Heart right ventricle (tissue), 16 donors: ENCODE measurements around the gene UGT3A1. TPM values are rescaled to one million over a fixed set of nuclear protein-coding genes. Genes with fewer than 3 reads are reported as not detected.

Source experiments
- ATAC-seq, 8 donors: fragments of 200-7000 bp; cut with Tn5 transposase; one replicate each; pipeline ENCODE4 v1.9.1; 2020; ENCODE audit warnings: mild to moderate bottlenecking in 8 of 8, moderate library complexity in 8 of 8, moderate number of reproducible peaks in 1 of 8
- DNase-seq, 2 donors: peaks; one replicate each; pipeline ENCODE4 v3.0.0-alpha.2; 2020
- H3K27ac ChIP-seq, 10 donors: fragments of 200-600 bp; sonication (generic) in 2 of 10; one replicate each; pipeline versions ENCODE4 v1.5.0 to v1.8.0; 2020 to 2022; ENCODE audit warnings: mild to moderate bottlenecking in 3 of 10
- H3K27me3 ChIP-seq, 7 donors: fragments of 200-600 bp; one replicate each; pipeline ENCODE4 v1.8.0; 2021 to 2022; ENCODE audit warnings: mild to moderate bottlenecking in 2 of 7
- H3K36me3 ChIP-seq, 9 donors: fragments of 200-600 bp; sonication (generic) in 1 of 9; one replicate each; pipeline versions ENCODE4 v1.5.0 to v1.8.0; 2020 to 2022; ENCODE audit warnings: mild to moderate bottlenecking in 2 of 9
- H3K4me1 ChIP-seq, 9 donors: fragments of 200-600 bp; sonication (generic) in 1 of 9; one replicate each; pipeline versions ENCODE4 v1.5.0 to v1.8.0; 2020 to 2022; ENCODE audit warnings: mild to moderate bottlenecking in 4 of 9
- H3K4me3 ChIP-seq, 10 donors: fragments of 200-600 bp; sonication (generic) in 2 of 10; one replicate each; pipeline versions ENCODE4 v1.5.0 to v1.8.0; 2020 to 2022; ENCODE audit warnings: mild to moderate bottlenecking in 7 of 10, moderate library complexity in 2 of 10
- H3K9me3 ChIP-seq, 11 donors: fragments of 200-600 bp in 10 of 11; sonication (generic) in 2 of 11; one replicate each; pipeline versions ENCODE4 v1.5.0 to v1.8.0; 2013 to 2022; ENCODE audit warnings: mild to moderate bottlenecking in 2 of 11, control low read depth in 1 of 11, moderate library complexity in 1 of 11
- CTCF ChIP-seq, 9 donors: fragments of 200-600 bp; sonication (generic) in 2 of 9; IDR thresholded peaks; one replicate each; pipeline versions ENCODE4 v1.5.0 to v1.8.0; 2021 to 2022; ENCODE audit warnings: antibody characterized with exemption in 9 of 9, mild to moderate bottlenecking in 5 of 9, moderate library complexity in 1 of 9
- WGBS, 2 donors: extraction: QIAGEN DNeasy Blood & Tissue Kit; methylation state at CpG; one replicate each; pipeline ENCODE4 v1.1.7; 2013; ENCODE audit warnings: inconsistent platforms in 1 of 2; 5-methylcytosine and 5-hydroxymethylcytosine counted together
- intact Hi-C, 10 donors: fragments of 100-400 bp; cut with DNase I; formaldehyde crosslinking; loops; one replicate each; pipeline versions ENCODE4 v1.11.1 to v1.14.2; 2022
- polyA plus RNA-seq, 2 donors: library from polyadenylated mRNA; stranded (reverse); fragments of 200-250 nt; gene quantifications; one replicate each; pipeline ENCODE4 v1.2.3, GENCODE V29; 2013
- total RNA-seq, 10 donors: library from RNA; stranded (reverse); fragmentation: NEBNext Ultra II Directional in 3 of 10; extraction: Animal tissue kit (Norgen Biotek cat#: 25700) in 3 of 10; gene quantifications; one replicate each; pipeline versions ENCODE4 v1.2.1 to v1.2.4, GENCODE V29; 2021 to 2023
- donor health status: Arrhythmogenic right ventricular cardiomyopathy.
- donor health status: ischemic (EF 13 %, LVEDD 7.1; RV severe dilation, severe dysfunction).
- donor health status: healthy with polysubstance abuse.
- donor health status: DM: no; HTN: yes; CAD: no.
- donor health status: DM: no; HTN: no; CAD: no.
- donor health status: ischemic (EF 25% LVEDD 6.9; RV normal size, moderate dysfunction).
- donor health status: ischemic (EF 25% LVEDD 5.7; RV mildly dilated, moderate dysfunction).
- donor health status: healthy.
- donor health status: DM: yes; HTN: yes; CAD: no.
- donor health status: Ischemic cardiomyopathy.
- donor health status: ischemic (EF 35%, LVEDD 5.7; RV mildly dilated, moderate dysfunction).
- donor health status: nonischemic (EF 11% LVEDD 7.7; RV severe dilation, severe dysfunction).
- donor health status: DM: yes; HTN: yes; CAD: no.
- donor health status: PGD.
- donor health status: ischemic (EF 29% LVEDD 5.4; RV normal size, mild dysfunction).
- donor health status: nonischemic (EF 23%, LVEDD 6.1; RV moderate dilation, normal function).

Gene UGT3A1
- total and polyA plus RNA-seq, 12 donors: not detected

DNA sequence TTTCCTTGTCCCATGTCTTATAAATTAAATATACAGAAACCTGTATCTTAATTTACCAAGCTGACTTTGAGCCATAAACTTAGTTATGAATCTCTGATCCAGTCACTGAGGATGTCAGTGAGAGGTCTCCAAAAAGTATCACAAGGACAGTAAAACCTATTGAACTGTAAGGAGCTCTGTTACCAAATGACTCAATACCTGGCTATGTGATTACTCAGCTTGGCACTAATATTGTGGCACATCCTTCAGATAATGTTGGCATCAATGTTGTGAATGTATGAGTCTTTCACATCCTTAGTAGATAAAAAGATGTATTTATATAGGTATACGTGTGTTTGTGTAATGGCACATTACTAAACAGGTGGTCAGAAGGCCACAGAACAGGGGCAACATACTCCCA lies 34.8 kb downstream of the UGT3A1 start:
- peaks cover 0 to 38% (median 0%) of the 10 kb centered on the region in 11 donors for H3K9me3 ChIP-seq
- no peak for ATAC-seq
- H3K27ac ChIP-seq: no peak overlapping the region
- intact Hi-C loops: no loop called here
- peaks cover 0 to 16% (median 8%) of the 10 kb centered on the region in 7 donors for H3K27me3 ChIP-seq
- H3K4me1 ChIP-seq: no peaks in the 10 kb centered on the region
- no peak for DNase-seq
- H3K4me3 ChIP-seq: no peak overlapping the region
- 84 to 86% methylated on average over 1 of the region's 1 CpG for WGBS, 2 donors
- no peak for TF ChIP-seq CTCF (IDR thresholded peaks at IDR 0.05)
- H3K36me3 ChIP-seq: no peaks in the 10 kb centered on the region

- no peak overlapping the region for H3K4me3 ChIP-seq
- DNase-seq (no peak), ATAC-seq (no peak)
- H3K4me1 ChIP-seq: no peaks in the 10 kb centered on the region
- no peaks in the 10 kb centered on the region for H3K36me3 ChIP-seq
- peaks cover 0 to 22% (median 0%) of the 10 kb centered on the region in 11 donors for H3K9me3 ChIP-seq
- no peak for TF ChIP-seq CTCF (IDR thresholded peaks at IDR 0.05)
- intact Hi-C loops: no loop called here
- H3K27me3 ChIP-seq: peaks cover 0 to 17% (median 8%) of the 10 kb centered on the region in 7 donors
- H3K27ac ChIP-seq: no peak overlapping the region
- WGBS, 2 donors: 65 to 70% methylated on average over 9 of the region's 9 CpGs
These were observed 37.0 kb downstream of the UGT3A1 start for GRCh38 chr5:35954175-35954574.

- intact Hi-C loops: no loop called here
- DNase-seq: no peak
- TF ChIP-seq CTCF (IDR thresholded peaks at IDR 0.05): no peak
- Histone ChIP-seq H3K27me3 (peaks cover 0 to 8% (median 0%) of the 10 kb centered on the region in 7 donors), H3K27ac (no peak overlapping the region), H3K4me3 (no peak overlapping the region), H3K4me1 (no peaks in the 10 kb centered on the region), H3K36me3 (no peaks in the 10 kb centered on the region), H3K9me3 (peaks cover 0 to 5% (median 0%) of the 10 kb centered on the region in 11 donors)
- 70 to 76% methylated on average over 5 of the region's 5 CpGs for WGBS, 2 donors
- no peak for ATAC-seq
These were observed 44.1 kb downstream of the UGT3A1 start for GRCh38 chr5:35947085-35947484.

DNA sequence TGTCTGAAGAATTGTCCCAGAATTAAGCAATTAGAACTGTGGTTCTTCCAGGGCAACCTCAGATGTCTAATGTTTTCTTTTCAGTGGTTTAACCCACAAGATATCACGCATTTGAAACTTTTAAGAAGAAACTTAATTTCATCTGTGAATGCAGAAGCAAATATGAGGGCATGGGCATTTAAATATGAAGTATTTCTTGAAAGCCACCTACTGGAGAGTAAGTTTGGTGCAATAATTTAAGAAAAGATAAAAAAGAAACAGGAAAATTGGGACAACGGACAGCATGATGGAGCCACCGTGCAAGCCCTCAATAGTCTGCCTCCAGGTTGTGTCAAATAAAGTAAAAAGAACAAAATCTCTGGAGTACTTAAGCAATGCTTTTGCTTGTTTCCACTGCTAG lies 51.6 kb downstream of the UGT3A1 start:
- no peaks in the 10 kb centered on the region for H3K36me3 ChIP-seq
- H3K27me3 ChIP-seq: peaks cover 0 to 21% (median 0%) of the 10 kb centered on the region in 7 donors
- DNase-seq (no peak), ATAC-seq (no peak)
- H3K27ac ChIP-seq: no peak overlapping the region
- H3K4me3 ChIP-seq: no peak overlapping the region
- WGBS, 2 donors: 75 to 87% methylated on average over 3 of the region's 3 CpGs
- no peaks in the 10 kb centered on the region for H3K4me1 ChIP-seq
- peaks cover 0 to 4% (median 0%) of the 10 kb centered on the region in 11 donors for H3K9me3 ChIP-seq
- no peak for TF ChIP-seq CTCF (IDR thresholded peaks at IDR 0.05)
- intact Hi-C loops: no loop called here
